Stimulated activated CD8-positive, alpha-beta memory T cell treated with anti-CD3 and anti-CD28 coated beads, Interleukin-15, amount 100 ng/mL, for 24 hours (primary cell): Measurements from ENCODE around the gene AGTRAP.

Source experiments
- DNase-seq: peaks from one replicate; pipeline ENCODE4 v3.0.0-alpha.2; 2020; ENCODE audit warnings: low read depth

AGTRAP gene

DNA sequence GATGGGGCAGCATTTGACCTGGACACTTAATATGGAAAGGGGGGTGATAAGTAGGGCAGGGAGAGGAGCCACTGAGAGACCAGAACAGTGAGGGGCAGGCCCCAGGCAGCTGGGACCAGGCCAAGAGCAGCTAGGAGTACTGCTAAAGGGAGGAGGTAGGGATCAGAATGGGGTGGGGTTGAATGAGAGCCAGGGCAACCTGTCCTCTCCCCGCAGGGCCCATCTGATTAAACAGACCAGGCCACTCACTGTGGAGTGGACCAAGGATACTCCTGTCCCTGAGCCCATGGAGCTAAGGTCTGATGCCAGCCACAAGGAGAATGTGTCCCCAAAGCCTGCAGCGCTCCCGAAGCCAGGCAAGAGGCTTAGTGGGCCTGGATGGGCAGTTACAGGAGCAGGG is 28.2 kb downstream of the AGTRAP start:
- DNase-seq = no peak

DNA sequence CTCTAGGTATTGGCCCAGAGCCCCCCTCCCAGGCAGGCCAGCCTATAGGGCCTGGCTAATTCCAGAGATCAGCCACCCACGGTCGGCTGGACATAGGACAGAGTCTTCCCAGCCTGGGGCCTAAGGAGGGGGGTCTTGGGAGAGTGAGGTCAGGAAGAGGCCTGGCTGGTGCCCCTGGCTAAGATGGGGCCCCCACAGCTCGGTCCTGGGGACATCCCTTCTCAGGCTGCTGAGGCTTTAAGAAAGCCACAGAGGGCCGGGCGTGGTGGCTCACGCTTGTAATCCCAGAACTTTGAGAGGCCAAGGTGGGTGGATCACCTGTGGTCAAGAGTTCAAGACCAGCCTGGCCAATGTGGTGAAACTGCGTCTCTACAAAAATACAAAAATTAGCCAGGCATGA is 28.6 kb downstream of the AGTRAP start:
- no peak for DNase-seq

- no peak for DNase-seq
Measured at GRCh38 chr1:11765661-11766428, 29.9 kb downstream of the AGTRAP start.

GRCh38 chr1:11766429-11766776 is 30.5 kb downstream of the AGTRAP start:
- DNase-seq = no peak

DNA sequence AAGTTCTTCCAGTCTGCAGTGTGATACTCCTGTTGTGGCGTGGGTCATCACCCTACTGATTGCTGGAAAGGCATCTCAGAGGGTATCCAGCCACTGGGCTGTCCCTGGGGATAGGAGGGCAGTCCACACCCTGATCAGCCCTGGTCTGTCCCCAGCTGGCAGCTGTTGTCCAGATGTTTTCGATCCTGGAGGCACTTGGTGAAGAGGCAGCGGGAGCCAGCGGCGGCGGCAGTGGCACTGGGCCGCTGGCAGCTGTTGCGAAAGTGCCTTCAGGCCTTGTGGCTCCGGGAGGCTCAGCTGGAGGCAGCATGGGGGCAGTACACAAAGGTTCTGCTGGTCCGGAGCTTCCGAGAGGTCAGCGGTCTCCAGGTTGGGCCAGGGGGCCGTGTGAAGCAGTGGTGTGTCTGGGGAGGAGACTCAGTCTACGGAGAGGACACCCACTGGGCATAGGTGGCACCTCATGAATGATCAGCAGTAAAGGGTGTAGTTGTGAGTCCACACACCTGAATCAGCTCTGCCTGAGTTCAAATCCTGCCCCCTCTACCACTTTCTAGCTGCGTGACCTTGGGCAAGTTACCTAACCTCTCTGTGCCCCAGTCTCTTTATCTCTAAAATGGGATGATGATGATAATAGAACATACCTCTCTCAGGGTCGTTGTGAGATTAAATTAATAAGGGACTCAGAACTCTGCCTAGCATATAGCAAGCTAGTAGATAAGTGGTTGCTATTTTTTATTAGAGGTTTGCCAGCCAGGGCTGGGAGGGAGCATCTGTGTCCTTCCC is 32.2 kb downstream of the AGTRAP start:
- DNase-seq = no peak

DNA sequence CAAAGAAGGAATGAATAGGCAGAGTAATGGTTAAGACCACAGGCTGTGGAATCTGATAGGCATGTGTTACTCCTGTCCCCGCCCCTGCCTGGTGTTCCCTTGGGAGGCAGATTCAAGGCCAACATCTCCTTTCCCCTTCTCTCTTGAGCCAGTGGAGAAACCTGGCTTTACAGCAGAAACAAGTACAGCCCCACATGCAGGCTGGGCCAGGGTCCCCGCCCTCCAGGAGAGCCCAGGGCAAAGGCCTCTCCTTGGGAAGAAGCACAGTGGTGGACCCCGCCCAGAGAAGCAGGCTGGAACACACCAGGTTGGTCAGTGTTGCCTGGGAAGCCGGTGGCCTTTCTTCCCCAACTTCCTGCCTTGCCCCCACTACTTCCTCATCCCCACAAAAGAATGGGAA is 32.9 kb downstream of the AGTRAP start:
- no peak for DNase-seq

DNA sequence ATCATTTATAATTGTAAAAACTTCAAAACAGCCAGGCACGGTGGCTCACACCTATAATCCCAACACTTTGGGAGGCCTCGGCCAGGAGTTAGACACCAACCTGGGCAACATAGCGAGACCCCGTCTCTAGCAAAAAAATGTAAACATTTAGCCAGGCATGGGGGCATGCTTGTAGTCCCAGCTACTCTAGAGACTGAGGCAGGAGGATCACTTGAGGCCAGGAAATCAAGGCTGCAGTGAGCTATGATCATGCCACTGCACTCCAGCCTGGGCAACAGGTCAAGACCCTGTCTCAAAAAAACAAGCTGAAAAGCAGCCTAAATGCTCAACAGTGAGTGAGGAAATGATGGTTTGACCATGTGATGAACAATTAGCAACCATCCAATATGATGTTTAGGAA is 33.3 kb downstream of the AGTRAP start:
- no peak for DNase-seq

DNA sequence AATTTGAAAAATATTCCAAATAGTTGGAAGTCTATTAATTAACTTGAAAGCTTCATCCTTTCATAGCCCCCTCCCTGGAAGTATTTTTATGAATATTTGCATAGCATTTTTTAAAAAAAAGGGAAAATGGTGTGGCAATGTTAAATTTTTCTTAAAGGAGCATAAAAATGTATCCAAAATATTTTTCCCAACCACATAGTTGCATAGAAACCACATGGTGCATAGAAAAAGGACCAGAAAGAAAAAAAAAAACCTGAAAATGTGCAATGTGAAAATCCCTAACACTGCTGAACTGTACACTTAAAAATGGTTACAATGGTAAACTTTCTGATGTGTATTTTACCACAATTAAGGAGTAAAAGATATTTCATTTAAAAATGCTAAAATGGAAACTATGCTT is 34.1 kb downstream of the AGTRAP start:
- no peak for DNase-seq

- no peak for DNase-seq
Measured at GRCh38 chr1:11771481-11772043, 35.6 kb downstream of the AGTRAP start.

DNA sequence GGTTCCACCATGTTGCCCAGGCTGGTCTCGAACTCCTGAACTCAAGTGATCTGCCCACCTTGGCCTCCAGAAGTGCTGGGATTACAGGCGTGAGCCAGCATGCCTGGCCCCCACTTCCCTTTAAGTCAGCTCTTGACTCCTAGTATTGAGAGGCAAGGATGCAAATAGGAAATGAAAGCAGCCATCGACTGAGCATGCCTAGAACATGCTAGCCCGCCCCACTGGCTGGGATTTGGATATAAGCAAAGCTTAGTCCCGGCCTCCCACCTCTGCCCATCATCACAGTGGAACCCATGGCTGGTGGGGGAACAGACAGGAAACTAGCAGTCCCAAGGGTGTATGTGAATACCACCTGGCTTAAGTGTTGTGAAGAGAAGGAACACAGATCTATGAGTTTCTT is 36.5 kb downstream of the AGTRAP start:
- no peak for DNase-seq

- DNase-seq = no peak
Measured at GRCh38 chr1:11774753-11775152, 38.8 kb downstream of the AGTRAP start.

- DNase-seq = no peak
Measured at GRCh38 chr1:11777658-11778322, 41.9 kb downstream of the AGTRAP start.

DNA sequence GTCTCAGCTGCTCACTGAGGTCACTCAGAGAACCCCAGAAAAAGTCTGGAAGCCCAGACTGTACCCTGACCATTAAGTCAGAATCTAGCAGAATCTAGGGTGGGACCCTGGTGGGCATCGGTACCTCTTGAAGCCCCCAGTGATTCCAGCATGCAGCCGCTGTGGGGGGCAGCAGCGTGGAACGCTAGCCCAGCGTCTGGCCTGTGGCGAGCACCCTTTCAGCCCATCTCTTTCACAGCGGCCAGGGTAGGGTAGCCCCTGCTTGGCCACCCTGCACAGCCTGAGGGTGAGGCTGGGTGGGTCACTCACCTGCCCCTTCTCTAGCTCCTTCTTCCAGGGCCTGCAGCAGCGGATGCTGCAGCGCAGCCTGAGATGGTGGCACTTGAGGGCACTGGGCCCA is 42.4 kb downstream of the AGTRAP start:
- DNase-seq = no peak

GRCh38 chr1:11778844-11779623 is 43.1 kb downstream of the AGTRAP start:
- DNase-seq = no peak

GRCh38 chr1:11779715-11780379 is 43.9 kb downstream of the AGTRAP start:
- no peak for DNase-seq

- no peak for DNase-seq
Measured at GRCh38 chr1:11780380-11781147, 44.6 kb downstream of the AGTRAP start.

GRCh38 chr1:11781297-11781696 is 45.4 kb downstream of the AGTRAP start:
- no peak for DNase-seq

- DNase-seq = no peak
Measured at GRCh38 chr1:11782127-11782708, 46.3 kb downstream of the AGTRAP start.

DNA sequence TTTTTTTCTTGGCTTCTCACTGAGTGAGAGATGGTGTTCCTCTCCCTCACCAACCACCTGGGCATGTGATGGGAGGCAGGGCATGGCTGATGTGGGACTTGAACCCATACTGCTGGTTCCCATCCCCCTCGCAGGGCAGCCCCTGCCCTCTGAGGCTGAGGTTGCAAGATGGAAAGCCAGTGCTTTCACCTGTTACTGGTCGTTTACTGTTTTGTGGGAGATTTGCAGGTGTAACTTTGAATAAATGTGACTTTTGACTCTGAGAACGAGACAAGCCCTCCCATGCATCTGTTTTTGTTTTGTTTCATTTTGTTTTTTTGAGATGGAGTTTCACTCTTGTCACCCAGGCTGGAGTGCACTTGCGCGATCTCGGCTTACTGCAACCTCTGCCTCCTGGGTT is 47.6 kb downstream of the AGTRAP start:
- DNase-seq = no peak

DNA sequence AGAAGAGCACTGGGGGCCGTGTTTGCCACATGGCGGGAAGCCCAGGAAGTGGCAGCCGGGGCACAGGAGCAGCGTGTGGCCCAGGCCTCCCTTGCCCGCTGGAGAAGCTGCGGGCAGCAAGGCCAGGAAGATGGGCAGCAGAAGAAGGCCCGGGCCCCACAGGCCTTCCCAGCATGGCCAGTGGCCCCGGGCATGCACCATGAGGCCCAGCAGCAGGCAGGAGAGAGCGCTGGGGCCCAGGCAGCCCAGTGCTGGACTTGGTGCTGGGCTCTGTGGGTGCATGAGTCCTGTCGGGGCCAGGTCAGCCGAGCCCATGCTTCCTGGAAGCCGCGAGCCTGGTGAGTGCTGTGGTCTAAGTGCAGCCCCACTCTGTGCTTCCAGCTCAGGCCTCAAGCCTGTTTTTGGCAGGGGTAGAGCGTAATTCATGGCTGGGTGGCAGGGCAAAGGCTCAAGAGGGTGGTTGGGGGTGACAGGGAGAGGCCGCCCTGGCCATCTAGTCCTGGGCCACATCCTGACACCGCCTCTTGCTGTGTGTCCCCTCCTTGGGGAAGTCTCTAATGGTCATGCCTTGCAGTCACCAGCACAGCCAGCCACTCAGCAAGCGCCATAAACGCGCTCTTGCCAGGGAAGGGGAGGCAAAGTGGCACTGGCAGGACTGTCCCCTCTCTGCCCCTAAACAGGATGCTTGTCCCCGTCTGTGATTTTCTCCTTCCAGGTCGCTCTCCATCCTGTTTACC is 48.5 kb downstream of the AGTRAP start:
- DNase-seq = no peak
